WTC11 (cell line): Measurements from ENCODE around the gene SETD2. TPM values are rescaled to one million over a fixed set of nuclear protein-coding genes. Genes with fewer than 3 reads are reported as not detected.

Experiments
- ATAC-seq: fragments of 200-7000 bp; cut with Tn5 transposase; 2 replicates; pipeline ENCODE4 v1.10.0; 2021; ENCODE audit warnings: mild to moderate bottlenecking, moderate library complexity
- CTCF ChIA-PET: fragments of 300-600 bp; sonication (Branson Sonifier 250); formaldehyde crosslinking; loops from one replicate; lab custom pipeline; 2021; ENCODE audit warnings: antibody characterized with exemption; lab: Charles Lee
- POLR2A ChIA-PET: fragments of 350-600 bp; sonication (Branson Sonifier 250); formaldehyde crosslinking; loops from one replicate; lab custom pipeline; 2021; ENCODE audit warnings: antibody characterized with exemption; lab: Charles Lee
- DNase-seq: peaks from one replicate; pipeline ENCODE4 v3.0.0; 2021; ENCODE audit warnings: low spot score
- H3K27ac Mint-ChIP-seq: 2 replicates; pipeline ENCODE4 v1.8.0; 2021; ENCODE audit warnings: mixed read lengths
- H3K27me3 Mint-ChIP-seq: 2 replicates; pipeline ENCODE4 v1.8.0; 2021; ENCODE audit warnings: low read depth, mild to moderate bottlenecking, moderate library complexity, mixed read lengths
- H3K36me3 Mint-ChIP-seq: 2 replicates; pipeline ENCODE4 v1.8.0; 2021; ENCODE audit warnings: mixed read lengths
- H3K4me1 Mint-ChIP-seq: 2 replicates; pipeline ENCODE4 v1.8.0; 2022; ENCODE audit warnings: mixed read lengths
- H3K4me3 Mint-ChIP-seq: 2 replicates; pipeline ENCODE4 v1.8.0; 2021; ENCODE audit warnings: mild to moderate bottlenecking, moderate library complexity, mixed read lengths
- H3K9me3 Mint-ChIP-seq: 2 replicates; pipeline ENCODE4 v1.8.0; 2021; ENCODE audit warnings: mixed read lengths
- HMGA2 ChIP-seq: fragments of 250-450 bp; sonication (Bioruptor Pico); IDR thresholded peaks from 2 replicates; pipeline ENCODE4 v1.4.0; 2021; ENCODE audit warnings: mild to moderate bottlenecking, moderate library complexity
- IRF2 ChIP-seq: sonication (generic); formaldehyde crosslinking; IDR thresholded peaks from 2 replicates; pipeline ENCODE4 v1.8.0; 2022; ENCODE audit warnings: low read depth, missing genetic modification reagents, borderline replicate concordance
- NR2C2 ChIP-seq: sonication (generic); formaldehyde crosslinking; IDR thresholded peaks from 2 replicates; pipeline ENCODE4 v1.8.0; 2022; ENCODE audit warnings: mild to moderate bottlenecking, missing genetic modification reagents
- TCF7 ChIP-seq: sonication (generic); formaldehyde crosslinking; IDR thresholded peaks from 2 replicates; pipeline ENCODE4 v1.8.0; 2022; ENCODE audit warnings: mild to moderate bottlenecking, low read depth, missing genetic modification reagents, moderate library complexity
- ZNF232 ChIP-seq: sonication (generic); formaldehyde crosslinking; IDR thresholded peaks from 2 replicates; pipeline ENCODE4 v1.8.0; 2022; ENCODE audit warnings: mild to moderate bottlenecking, missing genetic modification reagents
- ZNF317 ChIP-seq: sonication (generic); formaldehyde crosslinking; IDR thresholded peaks from 2 replicates; pipeline ENCODE4 v1.8.1; 2023; ENCODE audit warnings: low read depth, mild to moderate bottlenecking, moderate library complexity, missing genetic modification reagents, borderline replicate concordance
- total RNA-seq: library from RNA; stranded (reverse); gene quantifications from 3 replicates; pipeline ENCODE4 v1.2.3, GENCODE V29; 2021
- TF ChIP-seq, protein P1 (sequence below): fragments of 250-450 bp; sonication (Bioruptor Pico); IDR thresholded peaks from 2 replicates; pipeline ENCODE4 v1.9.0; 2021; ENCODE audit warnings: mild to moderate bottlenecking
- TF ChIP-seq, protein P2 (sequence below): sonication (generic); formaldehyde crosslinking; IDR thresholded peaks from 2 replicates; pipeline ENCODE4 v1.8.0; 2023; ENCODE audit warnings: missing genetic modification reagents
- TF ChIP-seq, protein P3 (sequence below): sonication (generic); formaldehyde crosslinking; IDR thresholded peaks from 2 replicates; pipeline ENCODE4 v1.8.0; 2022; ENCODE audit warnings: mild to moderate bottlenecking, missing genetic modification reagents
- TF ChIP-seq, protein P4 (sequence below): sonication (generic); formaldehyde crosslinking; IDR thresholded peaks from 2 replicates; pipeline ENCODE4 v1.8.1; 2023; ENCODE audit warnings: mild to moderate bottlenecking, missing genetic modification reagents, moderate library complexity
- TF ChIP-seq, protein P5 (sequence below): fragments of 250-450 bp; sonication (Bioruptor Pico); IDR thresholded peaks from 2 replicates; pipeline ENCODE4 v1.8.0; 2021; ENCODE audit warnings: mild to moderate bottlenecking
- TF ChIP-seq, protein P6 (sequence below): sonication (generic); formaldehyde crosslinking; IDR thresholded peaks from 2 replicates; pipeline ENCODE4 v1.8.1; 2023; ENCODE audit warnings: mild to moderate bottlenecking, missing genetic modification reagents

Gene SETD2
- total RNA-seq, 1 experiment from 2014 or later: 39.8 TPM

DNA sequence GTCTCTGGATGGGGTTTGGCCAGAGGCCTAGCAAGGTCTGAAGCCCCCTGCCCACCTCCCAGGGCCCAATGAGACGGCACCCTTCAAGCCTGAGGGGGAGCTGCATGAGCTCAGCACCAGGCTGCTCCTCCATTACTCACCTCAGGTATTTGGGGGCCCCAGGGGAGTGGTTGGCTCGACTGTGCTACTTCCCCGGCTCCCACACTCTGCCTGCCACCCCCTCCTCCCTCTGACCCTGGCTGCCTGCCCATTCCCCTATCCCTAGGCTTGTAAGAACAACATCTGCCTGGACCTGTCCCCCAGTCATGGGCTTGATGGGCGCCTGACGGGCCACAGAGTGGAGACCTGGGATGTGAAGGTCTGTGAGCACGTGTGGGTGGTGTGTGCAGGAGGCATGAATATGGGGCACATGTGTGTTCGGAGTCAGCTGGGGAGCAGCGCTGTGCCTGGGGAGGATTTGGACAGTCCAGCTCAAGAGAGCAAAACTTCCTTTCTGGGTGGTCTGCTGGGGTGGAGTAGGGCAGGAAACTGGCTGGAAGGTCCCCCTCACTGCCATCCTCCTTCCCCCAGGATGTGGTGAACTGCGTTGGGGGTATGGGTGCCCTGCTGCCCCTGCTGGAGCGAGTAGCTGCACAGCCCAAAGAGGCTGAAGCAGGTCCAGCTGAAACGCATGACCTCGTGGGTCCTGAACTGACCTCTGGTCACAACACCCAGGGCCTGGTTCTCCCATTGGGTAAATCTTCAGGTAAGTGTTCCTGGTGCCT, 167.0 kb downstream of the SETD2 start:
- POLR2A ChIA-PET: interaction anchor here (1.2 kb wide), 1 partner anchor 15 kb away, joined by 3 read pairs; no protein-coding TSS in a partner anchor

DNA sequence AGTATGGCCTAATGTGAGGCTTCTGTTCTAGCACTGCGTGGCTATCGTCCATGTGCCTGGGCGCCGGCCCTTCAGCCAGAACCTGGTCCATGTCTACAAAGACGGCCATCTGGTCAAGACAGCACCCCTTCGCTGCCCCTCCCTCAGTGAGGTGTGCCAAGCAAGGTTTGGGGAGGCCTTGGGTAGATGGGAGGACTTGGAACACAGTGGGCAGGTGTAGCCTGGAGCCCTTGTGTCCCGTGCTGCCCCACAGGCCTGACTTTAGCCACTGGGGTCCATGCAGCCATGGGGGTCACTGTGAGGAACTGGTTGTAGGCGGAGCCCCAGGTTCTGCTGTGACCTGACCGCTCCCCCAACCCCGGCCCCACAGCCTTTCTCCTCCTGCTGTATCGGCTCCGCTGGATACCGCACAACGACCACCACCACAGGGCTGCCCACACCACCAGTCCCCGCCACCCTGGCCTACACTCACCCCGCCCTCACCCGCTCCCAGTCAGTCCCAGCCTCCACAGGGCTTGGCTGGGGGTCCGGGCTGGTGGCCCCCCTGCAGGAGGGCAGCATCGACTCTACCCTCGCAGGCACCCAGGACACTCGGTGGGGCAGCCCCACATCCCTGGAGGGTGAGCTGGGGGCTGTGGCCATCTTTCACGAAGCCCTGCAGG, 167.9 kb downstream of the SETD2 start:
- H3K27ac Mint-ChIP-seq: no peak overlapping the region
- ChIA-PET POLR2A (no interaction called here), CTCF (no interaction called here)
- ATAC-seq (no peak), DNase-seq (no peak)
- H3K9me3 Mint-ChIP-seq: no peaks in the 10 kb centered on the region
- TF ChIP-seq, protein P1, sequence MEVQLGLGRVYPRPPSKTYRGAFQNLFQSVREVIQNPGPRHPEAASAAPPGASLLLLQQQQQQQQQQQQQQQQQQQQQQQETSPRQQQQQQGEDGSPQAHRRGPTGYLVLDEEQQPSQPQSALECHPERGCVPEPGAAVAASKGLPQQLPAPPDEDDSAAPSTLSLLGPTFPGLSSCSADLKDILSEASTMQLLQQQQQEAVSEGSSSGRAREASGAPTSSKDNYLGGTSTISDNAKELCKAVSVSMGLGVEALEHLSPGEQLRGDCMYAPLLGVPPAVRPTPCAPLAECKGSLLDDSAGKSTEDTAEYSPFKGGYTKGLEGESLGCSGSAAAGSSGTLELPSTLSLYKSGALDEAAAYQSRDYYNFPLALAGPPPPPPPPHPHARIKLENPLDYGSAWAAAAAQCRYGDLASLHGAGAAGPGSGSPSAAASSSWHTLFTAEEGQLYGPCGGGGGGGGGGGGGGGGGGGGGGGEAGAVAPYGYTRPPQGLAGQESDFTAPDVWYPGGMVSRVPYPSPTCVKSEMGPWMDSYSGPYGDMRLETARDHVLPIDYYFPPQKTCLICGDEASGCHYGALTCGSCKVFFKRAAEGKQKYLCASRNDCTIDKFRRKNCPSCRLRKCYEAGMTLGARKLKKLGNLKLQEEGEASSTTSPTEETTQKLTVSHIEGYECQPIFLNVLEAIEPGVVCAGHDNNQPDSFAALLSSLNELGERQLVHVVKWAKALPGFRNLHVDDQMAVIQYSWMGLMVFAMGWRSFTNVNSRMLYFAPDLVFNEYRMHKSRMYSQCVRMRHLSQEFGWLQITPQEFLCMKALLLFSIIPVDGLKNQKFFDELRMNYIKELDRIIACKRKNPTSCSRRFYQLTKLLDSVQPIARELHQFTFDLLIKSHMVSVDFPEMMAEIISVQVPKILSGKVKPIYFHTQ (CRISPR knock-in tag): no peak
- TF ChIP-seq ZNF232 (CRISPR knock-in tag) (no peak), ZNF317 (CRISPR knock-in tag) (no peak)
- TF ChIP-seq, protein P2, sequence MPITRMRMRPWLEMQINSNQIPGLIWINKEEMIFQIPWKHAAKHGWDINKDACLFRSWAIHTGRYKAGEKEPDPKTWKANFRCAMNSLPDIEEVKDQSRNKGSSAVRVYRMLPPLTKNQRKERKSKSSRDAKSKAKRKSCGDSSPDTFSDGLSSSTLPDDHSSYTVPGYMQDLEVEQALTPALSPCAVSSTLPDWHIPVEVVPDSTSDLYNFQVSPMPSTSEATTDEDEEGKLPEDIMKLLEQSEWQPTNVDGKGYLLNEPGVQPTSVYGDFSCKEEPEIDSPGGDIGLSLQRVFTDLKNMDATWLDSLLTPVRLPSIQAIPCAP (CRISPR knock-in tag): no peak
- H3K36me3 Mint-ChIP-seq: peaks cover 2% of the 10 kb centered on the region; the same call in 1 of the 2 replicates
- no peak overlapping the region for H3K4me3 Mint-ChIP-seq
- no peaks in the 10 kb centered on the region for H3K27me3 Mint-ChIP-seq
- peaks cover 3% of the 10 kb centered on the region for H3K4me1 Mint-ChIP-seq

More for the DNA sequence above, 167.0 kb downstream of the SETD2 start:
- Mint-ChIP-seq H3K9me3 (no peaks in the 10 kb centered on the region), H3K27me3 (no peaks in the 10 kb centered on the region), H3K4me1 (peaks cover 3% of the 10 kb centered on the region), H3K27ac (no peak overlapping the region), H3K4me3 (no peak overlapping the region), H3K36me3 (peaks cover 4% of the 10 kb centered on the region; the same call in 1 of the 2 replicates)
- CTCF ChIA-PET: interaction anchor here (0.6 to 4.0 kb wide), 4 partner anchors 15 to 393 kb away, joined by 3 to 59 read pairs (median 6); no protein-coding TSS in a partner anchor
- ATAC-seq (no peak), DNase-seq (no peak)
- TF ChIP-seq, protein P3, sequence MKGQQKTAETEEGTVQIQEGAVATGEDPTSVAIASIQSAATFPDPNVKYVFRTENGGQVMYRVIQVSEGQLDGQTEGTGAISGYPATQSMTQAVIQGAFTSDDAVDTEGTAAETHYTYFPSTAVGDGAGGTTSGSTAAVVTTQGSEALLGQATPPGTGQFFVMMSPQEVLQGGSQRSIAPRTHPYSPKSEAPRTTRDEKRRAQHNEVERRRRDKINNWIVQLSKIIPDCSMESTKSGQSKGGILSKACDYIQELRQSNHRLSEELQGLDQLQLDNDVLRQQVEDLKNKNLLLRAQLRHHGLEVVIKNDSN (CRISPR knock-in tag): no peak
- TF ChIP-seq HMGA2 (no peak), IRF2 (no peak), ZNF232 (CRISPR knock-in tag) (no peak), TCF7 (CRISPR knock-in tag) (no peak), NR2C2 (CRISPR knock-in tag) (no peak)
- TF ChIP-seq, protein P4, sequence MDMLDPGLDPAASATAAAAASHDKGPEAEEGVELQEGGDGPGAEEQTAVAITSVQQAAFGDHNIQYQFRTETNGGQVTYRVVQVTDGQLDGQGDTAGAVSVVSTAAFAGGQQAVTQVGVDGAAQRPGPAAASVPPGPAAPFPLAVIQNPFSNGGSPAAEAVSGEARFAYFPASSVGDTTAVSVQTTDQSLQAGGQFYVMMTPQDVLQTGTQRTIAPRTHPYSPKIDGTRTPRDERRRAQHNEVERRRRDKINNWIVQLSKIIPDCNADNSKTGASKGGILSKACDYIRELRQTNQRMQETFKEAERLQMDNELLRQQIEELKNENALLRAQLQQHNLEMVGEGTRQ (CRISPR knock-in tag): no peak
- TF ChIP-seq, protein P5, sequence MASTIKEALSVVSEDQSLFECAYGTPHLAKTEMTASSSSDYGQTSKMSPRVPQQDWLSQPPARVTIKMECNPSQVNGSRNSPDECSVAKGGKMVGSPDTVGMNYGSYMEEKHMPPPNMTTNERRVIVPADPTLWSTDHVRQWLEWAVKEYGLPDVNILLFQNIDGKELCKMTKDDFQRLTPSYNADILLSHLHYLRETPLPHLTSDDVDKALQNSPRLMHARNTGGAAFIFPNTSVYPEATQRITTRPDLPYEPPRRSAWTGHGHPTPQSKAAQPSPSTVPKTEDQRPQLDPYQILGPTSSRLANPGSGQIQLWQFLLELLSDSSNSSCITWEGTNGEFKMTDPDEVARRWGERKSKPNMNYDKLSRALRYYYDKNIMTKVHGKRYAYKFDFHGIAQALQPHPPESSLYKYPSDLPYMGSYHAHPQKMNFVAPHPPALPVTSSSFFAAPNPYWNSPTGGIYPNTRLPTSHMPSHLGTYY (CRISPR knock-in tag): no peak
- TF ChIP-seq, protein P6, sequence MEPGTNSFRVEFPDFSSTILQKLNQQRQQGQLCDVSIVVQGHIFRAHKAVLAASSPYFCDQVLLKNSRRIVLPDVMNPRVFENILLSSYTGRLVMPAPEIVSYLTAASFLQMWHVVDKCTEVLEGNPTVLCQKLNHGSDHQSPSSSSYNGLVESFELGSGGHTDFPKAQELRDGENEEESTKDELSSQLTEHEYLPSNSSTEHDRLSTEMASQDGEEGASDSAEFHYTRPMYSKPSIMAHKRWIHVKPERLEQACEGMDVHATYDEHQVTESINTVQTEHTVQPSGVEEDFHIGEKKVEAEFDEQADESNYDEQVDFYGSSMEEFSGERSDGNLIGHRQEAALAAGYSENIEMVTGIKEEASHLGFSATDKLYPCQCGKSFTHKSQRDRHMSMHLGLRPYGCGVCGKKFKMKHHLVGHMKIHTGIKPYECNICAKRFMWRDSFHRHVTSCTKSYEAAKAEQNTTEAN (CRISPR knock-in tag): no peak
